ENCODE data around the gene TSPAN5. TPM values are rescaled to one million over a fixed set of nuclear protein-coding genes. Genes with fewer than 3 reads are reported as not detected.

Gene TSPAN5
- polyA plus RNA-seq, 1 of the 3 experiments (the other 2 are of a cell fraction), result 38.6 TPM

- H3K36me3 ChIP-seq (replicated peaks in 1 of 2; ENCODE audit: control insufficient read depth in 1 of 2, insufficient read depth in 2 of 2, low read length in 1 of 2), result no peaks in the 10 kb centered on the region
- POLR2A ChIA-PET, result no interaction called here
Observed at GRCh38 chr4:98669577-98669976, 11.2 kb upstream of the TSPAN5 start.

GRCh38 chr4:98664959-98665358 lies 6.5 kb upstream of the TSPAN5 start:
- H3K4me3 ChIP-seq (ENCODE audit: low read depth in 2 of 2, low read length in 1 of 2), result no peak overlapping the region
- H2AFZ ChIP-seq (ENCODE audit: low read depth), result no peak overlapping the region
- POLR2A ChIA-PET, result no interaction called here
- no peak for TF ChIP-seq GATA2 (CRISPR knock-in tag; IDR thresholded peaks at IDR 0.05)
- H3K27ac ChIP-seq (ENCODE audit: low read depth in 2 of 2, low read length in 1 of 2), result no peak overlapping the region
- 0 out of 2 replicates have a peak, but pooled peaks cover 2% of the 10 kb centered on the region for H3K79me2 ChIP-seq (ENCODE audit: insufficient read depth)
- WGBS (ENCODE audit: low lambda C conversion rate), result no CpG with 5 or more reads among the region's 4 CpGs
- H3F3A ChIP-seq (replicated peaks; ENCODE audit: insufficient read depth), result peaks cover 13% of the 10 kb centered on the region
- DNase-seq, result no peak
- H3K9me3 ChIP-seq, result no peaks in the 10 kb centered on the region
- H3K9ac ChIP-seq, result no peak overlapping the region
- no peaks in the 10 kb centered on the region for H3K9me2 ChIP-seq
- H4K20me1 ChIP-seq (ENCODE audit: insufficient read depth), result no peaks in the 10 kb centered on the region
- no peaks in the 10 kb centered on the region for H3K27me3 ChIP-seq (ENCODE audit: insufficient read depth)
- CTCF ChIA-PET, result no interaction called here
- no peaks in the 10 kb centered on the region for H3K36me3 ChIP-seq (replicated peaks in 1 of 2; ENCODE audit: control insufficient read depth in 1 of 2, insufficient read depth in 2 of 2, low read length in 1 of 2)
- peaks cover 0 to 6% of the 10 kb centered on the region in 2 experiments; a peak in 2 of 4 replicates for H3K4me1 ChIP-seq (ENCODE audit: control insufficient read depth in 1 of 2, insufficient read depth in 2 of 2, low read depth in 1 of 2, low read length in 1 of 2)
- no peak overlapping the region for H3K4me2 ChIP-seq

More at GRCh38 chr4:98669577-98669976, 11.2 kb upstream of the TSPAN5 start:
- Histone ChIP-seq H4K20me1 (ENCODE audit: insufficient read depth) (no peaks in the 10 kb centered on the region), H3K4me2 (no peak overlapping the region), H3K79me2 (ENCODE audit: insufficient read depth) (no peaks in the 10 kb centered on the region), H3K27me3 (ENCODE audit: insufficient read depth) (no peaks in the 10 kb centered on the region), H2AFZ (ENCODE audit: low read depth) (no peak overlapping the region), H3K4me1 (ENCODE audit: control insufficient read depth in 1 of 2, insufficient read depth in 2 of 2, low read depth in 1 of 2, low read length in 1 of 2) (peaks cover 0 to 16% of the 10 kb centered on the region in 2 experiments; a peak in 2 of 4 replicates), H3K27ac (ENCODE audit: low read depth in 2 of 2, low read length in 1 of 2) (no peak overlapping the region), H3K9ac (no peak overlapping the region), H3F3A (replicated peaks; ENCODE audit: insufficient read depth) (no peaks in the 10 kb centered on the region), H3K9me3 (no peaks in the 10 kb centered on the region), H3K9me2 (no peaks in the 10 kb centered on the region), H3K4me3 (ENCODE audit: low read depth in 2 of 2, low read length in 1 of 2) (no peak overlapping the region)
- WGBS (ENCODE audit: low lambda C conversion rate), result 85% methylated on average over 4 of the region's 4 CpGs
- DNase-seq, result no peak
- TF ChIP-seq MXI1 (IDR thresholded peaks at IDR 0.05; ENCODE audit: low read depth, low read length) (no peak), SMC3 (IDR thresholded peaks at IDR 0.05; ENCODE audit: low read depth, low read length) (no peak), IRF3 (IDR thresholded peaks at IDR 0.05; ENCODE audit: low read depth, low read length) (no peak), POLR2AphosphoS5 (IDR thresholded peaks at IDR 0.05; ENCODE audit: low read depth, low read length) (no peak), MEF2A (IDR thresholded peaks at IDR 0.05; ENCODE audit: borderline replicate concordance, low read depth) (no peak), JUND (IDR thresholded peaks at IDR 0.05) (no peak), CTCF (IDR thresholded peaks at IDR 0.05) (no peak), SIN3A (IDR thresholded peaks at IDR 0.05; ENCODE audit: borderline replicate concordance, low read depth, low read length) (no peak), TEAD4 (IDR thresholded peaks at IDR 0.05; ENCODE audit: borderline replicate concordance, insufficient read depth) (no peak), YY1 (IDR thresholded peaks at IDR 0.05; ENCODE audit: low read depth) (no peak)
- CTCF ChIA-PET, result interaction anchor here (1.2 to 4.8 kb wide), 5 partner anchors 8 to 227 kb away, joined by 3 to 22 read pairs (median 3); partner anchors contain the start of gene TSPAN5

All from SK-N-SH (cell line).